Activated B cell treated with CpG ODN at 0.5 μM for 24 hours (primary cell): ENCODE results near the gene TP53I13. TPM values are rescaled to one million over a fixed set of nuclear protein-coding genes. Genes with fewer than 3 reads are reported as not detected.

Experiments
- ATAC-seq: fragments of 200-7000 bp; cut with Tn5 transposase; one replicate; pipeline ENCODE4 v1.10.0; 2021; ENCODE audit warnings: low read depth, mild to moderate bottlenecking, moderate library complexity
- CTCF ChIA-PET: fragments of 350-600 bp; sonication (Branson Sonifier 250); formaldehyde crosslinking; loops from one replicate; lab custom pipeline; 2021; ENCODE audit warnings: antibody characterized with exemption; lab: Charles Lee
- POLR2A ChIA-PET: fragments of 350-600 bp; sonication (Branson Sonifier 250); formaldehyde crosslinking; loops from one replicate; lab custom pipeline; 2021; ENCODE audit warnings: antibody characterized with exemption; lab: Charles Lee
- DNase-seq: peaks from one replicate; pipeline ENCODE4 v3.0.0; 2022
- H3K27ac Mint-ChIP-seq: one replicate; pipeline ENCODE4 v1.8.0; 2020; ENCODE audit warnings: mixed read lengths
- H3K27me3 Mint-ChIP-seq: one replicate; pipeline ENCODE4 v1.8.0; 2021; ENCODE audit warnings: mixed read lengths
- H3K36me3 Mint-ChIP-seq: one replicate; pipeline ENCODE4 v1.8.0; 2021; ENCODE audit warnings: low read depth, mixed read lengths
- H3K4me1 Mint-ChIP-seq: one replicate; pipeline ENCODE4 v1.8.0; 2021; ENCODE audit warnings: mixed read lengths
- H3K4me3 Mint-ChIP-seq: one replicate; pipeline ENCODE4 v1.8.0; 2020; ENCODE audit warnings: mild to moderate bottlenecking, mixed read lengths
- H3K9me3 Mint-ChIP-seq: one replicate; pipeline ENCODE4 v1.8.0; 2020; ENCODE audit warnings: mixed read lengths
- intact Hi-C: fragments of 100-400 bp; cut with micrococcal nuclease; formaldehyde crosslinking; loops from one replicate; pipeline ENCODE4 v1.15.1; 2024
- total RNA-seq: library from RNA; stranded (reverse); gene quantifications from 2 replicates; pipeline ENCODE4 v1.2.3, GENCODE V29; 2022
- TF ChIP-seq, protein P1 (sequence below): fragments of 200-600 bp; IDR thresholded peaks from one replicate; pipeline ENCODE4 v1.8.0; 2022; ENCODE audit warnings: antibody characterized with exemption, mild to moderate bottlenecking

Gene TP53I13
- total RNA-seq, 1 donor from 2014 or later = 71.2 TPM

GRCh38 chr17:29570521-29570920 lies 2.0 kb downstream of the TP53I13 start:
- H3K9me3 Mint-ChIP-seq = no peaks in the 10 kb centered on the region
- peaks cover 30% of the 10 kb centered on the region for H3K4me1 Mint-ChIP-seq
- ChIA-PET CTCF (interaction anchor here (1.0 to 3.3 kb wide), 4 partner anchors 10 to 201 kb away, joined by 3 to 11 read pairs (median 8); no protein-coding TSS in a partner anchor), POLR2A (interaction anchor here (1.4 to 1.7 kb wide), 2 partner anchors 20 to 22 kb away, joined by 3 to 6 read pairs; partner anchors contain the start of gene ANKRD13B)
- no peak for ATAC-seq
- DNase-seq = peak; percentile 6
- no peaks in the 10 kb centered on the region for H3K27me3 Mint-ChIP-seq
- peak overlapping the region; percentile 10 for H3K27ac Mint-ChIP-seq
- H3K4me3 Mint-ChIP-seq = peak overlapping the region; percentile 44
- TF ChIP-seq, protein P1, sequence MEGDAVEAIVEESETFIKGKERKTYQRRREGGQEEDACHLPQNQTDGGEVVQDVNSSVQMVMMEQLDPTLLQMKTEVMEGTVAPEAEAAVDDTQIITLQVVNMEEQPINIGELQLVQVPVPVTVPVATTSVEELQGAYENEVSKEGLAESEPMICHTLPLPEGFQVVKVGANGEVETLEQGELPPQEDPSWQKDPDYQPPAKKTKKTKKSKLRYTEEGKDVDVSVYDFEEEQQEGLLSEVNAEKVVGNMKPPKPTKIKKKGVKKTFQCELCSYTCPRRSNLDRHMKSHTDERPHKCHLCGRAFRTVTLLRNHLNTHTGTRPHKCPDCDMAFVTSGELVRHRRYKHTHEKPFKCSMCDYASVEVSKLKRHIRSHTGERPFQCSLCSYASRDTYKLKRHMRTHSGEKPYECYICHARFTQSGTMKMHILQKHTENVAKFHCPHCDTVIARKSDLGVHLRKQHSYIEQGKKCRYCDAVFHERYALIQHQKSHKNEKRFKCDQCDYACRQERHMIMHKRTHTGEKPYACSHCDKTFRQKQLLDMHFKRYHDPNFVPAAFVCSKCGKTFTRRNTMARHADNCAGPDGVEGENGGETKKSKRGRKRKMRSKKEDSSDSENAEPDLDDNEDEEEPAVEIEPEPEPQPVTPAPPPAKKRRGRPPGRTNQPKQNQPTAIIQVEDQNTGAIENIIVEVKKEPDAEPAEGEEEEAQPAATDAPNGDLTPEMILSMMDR = no peak
- H3K36me3 Mint-ChIP-seq = peaks cover 22% of the 10 kb centered on the region
- intact Hi-C loops = no loop called here

DNA sequence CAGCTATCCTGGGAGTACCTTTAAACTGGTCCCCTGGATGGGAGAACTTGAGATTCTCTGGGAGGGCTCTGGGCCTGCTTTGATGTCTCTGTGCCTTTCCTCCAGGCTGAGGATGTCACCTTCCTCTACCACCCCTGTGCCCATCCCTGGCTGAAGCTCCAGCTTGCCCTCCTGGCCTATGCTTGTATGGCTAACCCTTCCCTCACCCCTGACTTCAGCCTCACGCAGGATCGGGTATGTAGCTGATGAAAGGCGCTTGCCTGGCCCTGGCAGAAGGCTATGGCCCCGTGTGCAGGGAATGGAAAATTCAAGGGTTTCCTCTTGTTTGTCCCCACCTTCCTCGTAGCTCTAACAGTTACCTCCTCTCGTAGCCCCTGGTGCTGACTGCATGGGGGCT lies 3.0 kb downstream of the TP53I13 start:
- H3K27me3 Mint-ChIP-seq = no peaks in the 10 kb centered on the region
- H3K27ac Mint-ChIP-seq = no peak overlapping the region
- no peak overlapping the region for H3K4me3 Mint-ChIP-seq
- H3K4me1 Mint-ChIP-seq = peaks cover 26% of the 10 kb centered on the region
- intact Hi-C loops = no loop called here
- POLR2A ChIA-PET = no interaction called here
- TF ChIP-seq, protein P1 = no peak
- ATAC-seq (no peak), DNase-seq (peak; percentile 10)
- no peaks in the 10 kb centered on the region for H3K9me3 Mint-ChIP-seq
- peaks cover 30% of the 10 kb centered on the region for H3K36me3 Mint-ChIP-seq
- CTCF ChIA-PET = interaction anchor here (1.0 to 2.7 kb wide), 3 partner anchors 20 to 352 kb away, joined by 3 to 11 read pairs (median 3); no protein-coding TSS in a partner anchor

DNA sequence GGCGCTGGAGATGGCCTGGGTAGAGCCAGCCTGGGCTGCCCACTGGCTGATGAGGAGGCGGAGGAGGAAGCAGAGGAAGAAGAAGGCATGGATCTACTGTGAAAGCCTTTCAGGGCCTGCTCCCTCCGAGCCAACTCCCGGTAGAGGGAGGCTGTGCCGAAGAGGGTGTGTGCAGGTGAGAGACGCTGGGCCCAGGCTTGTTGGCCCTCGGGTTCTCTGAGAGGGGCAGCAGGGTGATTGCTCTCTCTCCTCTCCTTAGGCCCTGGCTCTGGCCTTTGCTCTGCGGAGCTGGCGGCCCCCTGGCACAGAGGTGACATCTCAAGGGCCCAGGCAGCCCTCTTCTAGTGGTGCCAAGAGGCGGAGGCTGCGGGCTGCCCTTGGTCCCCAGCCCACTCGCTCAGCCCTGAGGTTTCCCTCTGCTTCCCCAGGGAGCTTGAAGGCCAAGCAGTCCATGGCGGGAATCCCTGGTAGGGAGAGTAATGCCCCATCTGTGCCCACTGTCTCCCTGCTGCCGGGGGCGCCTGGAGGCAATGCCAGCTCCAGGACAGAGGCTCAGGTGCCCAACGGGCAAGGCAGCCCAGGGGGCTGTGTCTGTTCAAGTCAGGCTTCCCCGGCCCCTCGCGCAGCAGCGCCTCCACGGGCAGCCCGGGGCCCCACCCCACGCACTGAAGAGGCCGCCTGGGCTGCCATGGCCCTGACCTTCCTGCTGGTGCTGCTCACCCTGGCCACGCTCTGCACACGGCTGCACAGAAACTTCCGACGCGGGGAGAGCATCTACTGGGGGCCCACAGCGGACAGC lies 3.6 kb downstream of the TP53I13 start:
- ATAC-seq (no peak), DNase-seq (peak; percentile 15)
- POLR2A ChIA-PET = interaction anchor here (0.5 to 1.5 kb wide), 5 partner anchors 43 to 235 kb away, joined by 4 to 6 read pairs (median 4); no protein-coding TSS in a partner anchor
- TF ChIP-seq, protein P1 = no peak
- intact Hi-C loops = no loop called here
- peak overlapping the region; percentile 24 for H3K4me3 Mint-ChIP-seq
- H3K27me3 Mint-ChIP-seq = no peaks in the 10 kb centered on the region
- H3K36me3 Mint-ChIP-seq = peaks cover 33% of the 10 kb centered on the region
- CTCF ChIA-PET = interaction anchor here (0.7 to 3.1 kb wide), 8 partner anchors 12 to 423 kb away, joined by 3 to 17 read pairs (median 4); no protein-coding TSS in a partner anchor
- no peaks in the 10 kb centered on the region for H3K9me3 Mint-ChIP-seq
- H3K27ac Mint-ChIP-seq = no peak overlapping the region
- H3K4me1 Mint-ChIP-seq = peaks cover 26% of the 10 kb centered on the region

DNA sequence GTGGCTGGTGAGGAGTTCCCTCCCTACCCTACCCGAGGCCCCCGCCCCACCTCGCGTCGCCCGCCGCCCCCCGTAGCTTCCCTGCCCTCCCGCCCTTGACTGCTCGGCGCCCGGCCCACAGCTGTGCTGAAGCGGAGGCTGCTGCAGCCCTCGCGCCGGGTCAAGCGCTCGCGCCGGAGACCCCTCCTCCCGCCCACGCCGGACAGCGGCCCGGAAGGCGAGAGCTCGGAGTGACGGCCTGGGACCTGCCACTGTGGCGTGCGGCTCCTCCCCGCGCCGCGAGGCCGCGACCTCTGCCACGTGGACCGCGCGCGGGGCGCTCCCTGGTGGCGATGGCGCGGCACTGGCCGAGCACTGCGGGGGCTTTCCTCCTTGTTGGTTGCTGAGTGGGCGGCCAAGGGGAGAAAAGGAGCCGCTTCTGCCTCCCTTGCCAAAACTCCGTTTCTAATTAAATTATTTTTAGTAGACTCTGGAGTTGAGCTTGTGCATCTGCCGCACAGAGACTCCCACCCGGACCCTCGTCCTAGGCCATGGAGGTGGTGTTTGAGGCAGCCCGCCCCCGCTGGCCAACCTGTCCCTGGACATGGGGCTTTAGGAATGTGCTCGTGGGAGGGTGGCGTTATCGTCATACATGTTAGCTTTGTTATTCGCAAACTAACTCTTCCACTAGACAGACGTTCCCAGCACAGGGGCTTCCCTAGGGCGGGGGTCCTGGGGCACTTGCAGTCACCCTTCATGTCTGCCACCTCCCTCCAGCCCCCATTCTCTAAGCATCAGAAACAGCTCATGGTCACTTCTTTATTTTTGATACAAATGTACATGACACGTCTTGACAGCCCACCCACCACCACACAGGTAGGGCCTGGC lies 4.4 kb downstream of the TP53I13 start:
- ATAC-seq = peak; percentile 43

More for the DNA sequence above, 4.4 kb downstream of the TP53I13 start:
- Mint-ChIP-seq H3K36me3 (peaks cover 37% of the 10 kb centered on the region), H3K27ac (no peak overlapping the region), H3K27me3 (no peaks in the 10 kb centered on the region), H3K4me1 (peaks cover 26% of the 10 kb centered on the region), H3K4me3 (peak overlapping the region; percentile 24), H3K9me3 (no peaks in the 10 kb centered on the region)
- TF ChIP-seq, protein P1 = no peak
- DNase-seq = peak; percentile 77
- ChIA-PET POLR2A (interaction anchor here (0.5 to 1.5 kb wide), 7 partner anchors 42 to 296 kb away, joined by 3 to 6 read pairs (median 4); no protein-coding TSS in a partner anchor), CTCF (interaction anchor here (0.6 to 9.0 kb wide), 10 partner anchors 13 to 424 kb away, joined by 3 to 57 read pairs (median 4); no protein-coding TSS in a partner anchor)
- intact Hi-C loops = no loop called here
